Body of pancreas (tissue), 4 donors: Measurements from ENCODE around the gene PAOX. TPM values are rescaled to one million over a fixed set of nuclear protein-coding genes. Genes with fewer than 3 reads are reported as not detected.

ENCODE experiments used
- ATAC-seq: fragments of 150-250 bp; one replicate; pipeline ENCODE4 v1.9.1; 2016
- DNase-seq, 4 donors: peaks; one replicate each; pipeline ENCODE4 v3.0.0-alpha.2; 2019
- H3K27ac ChIP-seq, 4 donors: fragments of 200-600 bp; sonication (generic); 1 replicate in 3 of 4; 2 replicates in 1 of 4; pipeline versions ENCODE4 v1.5.1 to v1.6.1; 2016 to 2019; ENCODE audit warnings: mild to moderate bottlenecking in 1 of 4, mixed read lengths in 1 of 4, moderate library complexity in 1 of 4
- H3K27me3 ChIP-seq, 2 donors: fragments of 200-600 bp; sonication (generic); one replicate each; pipeline ENCODE4 v1.6.0; 2016; ENCODE audit warnings: mild to moderate bottlenecking in 1 of 2
- H3K36me3 ChIP-seq, 2 donors: fragments of 200-600 bp; sonication (generic); replicated peaks in 1 of 2; 2 replicates each; pipeline ENCODE4 v1.5.1; 2016; ENCODE audit warnings: low read depth in 2 of 2; ENCODE audit not compliant: insufficient read depth in 1 of 2
- H3K4me1 ChIP-seq: fragments of 200-600 bp; sonication (generic); one replicate; pipeline ENCODE4 v1.6.0; 2016
- H3K4me3 ChIP-seq, 2 donors: fragments of 200-600 bp; sonication (generic); 1 replicate in 1 of 2; 2 replicates in 1 of 2; pipeline ENCODE4 v1.5.1; 2016 to 2019
- H3K9me3 ChIP-seq, 3 donors: fragments of 200-600 bp; sonication (generic); 1 replicate in 2 of 3; 2 replicates in 1 of 3; pipeline ENCODE4 v1.5.1; 2016
- CTCF ChIP-seq, 7 experiments: fragments of 450-650 bp in 4 of 7; fragments of 200-600 bp in 3 of 7; sonication (generic) in 3 of 7; IDR thresholded peaks; one replicate each; pipeline ENCODE4 v1.5.1; 2016 to 2019; ENCODE audit warnings: antibody characterized with exemption in 7 of 7
- POLR2A ChIP-seq, 3 donors: fragments of 450-650 bp; IDR thresholded peaks; one replicate each; pipeline ENCODE4 v1.6.1; 2016; ENCODE audit warnings: antibody characterized with exemption in 3 of 3, mild to moderate bottlenecking in 2 of 3
- WGBS, 2 donors: methylation state at CpG; one replicate each; pipeline ENCODE4 v1.1.5; 2017; 5-methylcytosine and 5-hydroxymethylcytosine counted together
- intact Hi-C: fragments of 100-400 bp; cut with DNase I; formaldehyde crosslinking; loops from one replicate; pipeline ENCODE4 v1.15.1; 2023
- total RNA-seq, 2 donors: library from RNA; depleted of rRNA; stranded (reverse); fragments of >200 nt; gene quantifications; one replicate each; pipeline ENCODE4 v1.1.0, GENCODE V29; 2016

The PAOX gene
- total RNA-seq, 2 donors from 2014 or later: 8.3 to 9.6 TPM

- peak; percentile 41 to 70 (median 46) for DNase-seq
- ATAC-seq: no peak
- H3K9me3 ChIP-seq: no peaks in the 10 kb centered on the region
- peak overlapping the region in 3 of 4 donors; percentile 64 to 73 (median 66) for H3K27ac ChIP-seq
- TF ChIP-seq CTCF (IDR thresholded peaks at IDR 0.05): no peak
- TF ChIP-seq POLR2A (IDR thresholded peaks at IDR 0.05): no peak
- WGBS, 2 donors: 72 to 96% methylated on average over 7 to 19 of the region's 41 CpGs
- intact Hi-C loops: no loop called here
- no peaks in the 10 kb centered on the region for H3K27me3 ChIP-seq
- H3K4me1 ChIP-seq: peaks cover 47% of the 10 kb centered on the region
- no peak overlapping the region for H3K4me3 ChIP-seq
- H3K36me3 ChIP-seq: peaks cover 0 to 2% of the 10 kb centered on the region in 2 donors
Observed at GRCh38 chr10:133358162-133358924, 20.7 kb upstream of the PAOX start.

- DNase-seq (no peak), ATAC-seq (no peak)
- WGBS, 2 donors: 74 to 82% methylated on average over 5 to 11 of the region's 11 CpGs
- Histone ChIP-seq H3K9me3 (no peaks in the 10 kb centered on the region), H3K4me3 (no peak overlapping the region), H3K4me1 (peaks cover 47% of the 10 kb centered on the region), H3K27ac (peak overlapping the region in 3 of 4 donors; percentile 64 to 73 (median 66)), H3K36me3 (peaks cover 0 to 2% of the 10 kb centered on the region in 2 donors), H3K27me3 (no peaks in the 10 kb centered on the region)
- TF ChIP-seq POLR2A (IDR thresholded peaks at IDR 0.05): no peak
- TF ChIP-seq CTCF (IDR thresholded peaks at IDR 0.05): no peak
- intact Hi-C loops: no loop called here
Observed at GRCh38 chr10:133358925-133359310, 20.1 kb upstream of the PAOX start.

GRCh38 chr10:133359554-133359971 is 19.5 kb upstream of the PAOX start:
- ATAC-seq: peak; percentile 27
- no peak overlapping the region for H3K4me3 ChIP-seq
- no peaks in the 10 kb centered on the region for H3K27me3 ChIP-seq
- 7 to 12% methylated on average over 4 to 6 of the region's 6 CpGs for WGBS, 2 donors
- peak; percentile 70 to 81 (median 75) for DNase-seq
- peaks cover 47% of the 10 kb centered on the region for H3K4me1 ChIP-seq
- TF ChIP-seq CTCF (IDR thresholded peaks at IDR 0.05) (no peak), POLR2A (IDR thresholded peaks at IDR 0.05) (no peak)
- peaks cover 0 to 2% of the 10 kb centered on the region in 2 donors for H3K36me3 ChIP-seq
- H3K27ac ChIP-seq: peak overlapping the region; percentile 9 to 73 (median 65)
- intact Hi-C loops: no loop called here
- no peaks in the 10 kb centered on the region for H3K9me3 ChIP-seq

GRCh38 chr10:133359972-133360610 is 19.0 kb upstream of the PAOX start:
- peak overlapping the region; percentile 9 to 73 (median 65) for H3K27ac ChIP-seq
- H3K36me3 ChIP-seq: peaks cover 4 to 8% of the 10 kb centered on the region in 2 donors
- intact Hi-C loops: no loop called here
- H3K9me3 ChIP-seq: no peaks in the 10 kb centered on the region
- DNase-seq (peak; percentile 49 to 68 (median 57)), ATAC-seq (peak; percentile 62)
- H3K4me3 ChIP-seq: no peak overlapping the region
- H3K27me3 ChIP-seq: no peaks in the 10 kb centered on the region
- TF ChIP-seq POLR2A (IDR thresholded peaks at IDR 0.05): no peak
- TF ChIP-seq CTCF (IDR thresholded peaks at IDR 0.05): no peak
- 33 to 53% methylated on average over 16 to 17 of the region's 17 CpGs for WGBS, 2 donors
- H3K4me1 ChIP-seq: peaks cover 47% of the 10 kb centered on the region
